ENCODE measurements around the gene SYT12.
A peak's percentile ranks its signal among the peaks of the same experiment; 100 is the strongest.

SYT12 gene

GRCh38 chr11:67060111-67060522 lies 37.2 kb downstream of the SYT12 start:
- Histone ChIP-seq H3K27ac (no peak overlapping the region), H3K9me3 (no peaks in the 10 kb centered on the region), H3K4me1 (peaks cover 0 to 32% (median 23%) of the 10 kb centered on the region in 4 donors), H3K4me3 (no peak overlapping the region), H3K36me3 (no peaks in the 10 kb centered on the region), H3K27me3 (no peaks in the 10 kb centered on the region)
- TF ChIP-seq CTCF (IDR thresholded peaks at IDR 0.05) = no peak
- DNase-seq = no peak
- intact Hi-C loops (cut with DNase I; ENCODE audit: low total_unique reads) = loop anchor here (10.0 kb wide), 1 partner anchor 215 kb away; the partner anchor contains the start of gene RCE1

- no peak for DNase-seq
- H3K9me3 ChIP-seq = no peaks in the 10 kb centered on the region
- H3K27ac ChIP-seq = no peak overlapping the region
- no peak for TF ChIP-seq CTCF (IDR thresholded peaks at IDR 0.05)
- H3K27me3 ChIP-seq = no peaks in the 10 kb centered on the region
- H3K4me1 ChIP-seq = peaks cover 0 to 8% (median 1%) of the 10 kb centered on the region in 4 donors
- intact Hi-C loops (cut with DNase I; ENCODE audit: low total_unique reads) = loop anchor here (10.0 kb wide), 1 partner anchor 218 kb away; the partner anchor contains the start of gene RCE1
- no peak overlapping the region for H3K4me3 ChIP-seq
- peaks cover 0 to 13% (median 0%) of the 10 kb centered on the region in 3 donors for H3K36me3 ChIP-seq
Observed at GRCh38 chr11:67062526-67063373, 39.8 kb downstream of the SYT12 start.

- Histone ChIP-seq H3K36me3 (peaks cover 0 to 21% (median 0%) of the 10 kb centered on the region in 3 donors), H3K4me1 (peaks cover 0 to 1% (median under 1%) of the 10 kb centered on the region in 4 donors), H3K27me3 (no peaks in the 10 kb centered on the region), H3K27ac (no peak overlapping the region), H3K9me3 (no peaks in the 10 kb centered on the region), H3K4me3 (no peak overlapping the region)
- no peak for DNase-seq
- intact Hi-C loops (cut with DNase I; ENCODE audit: low total_unique reads) = loop anchor here (10.0 kb wide), 1 partner anchor 222 kb away; the partner anchor contains the start of gene RCE1
- no peak for TF ChIP-seq CTCF (IDR thresholded peaks at IDR 0.05)
Observed at GRCh38 chr11:67066333-67066709, 43.4 kb downstream of the SYT12 start.

GRCh38 chr11:67071420-67072284 lies 48.7 kb downstream of the SYT12 start:
- peak; percentile 70 to 80 for DNase-seq
- Histone ChIP-seq H3K36me3 (peaks cover 0 to 30% (median 5%) of the 10 kb centered on the region in 3 donors), H3K27me3 (no peaks in the 10 kb centered on the region), H3K4me1 (peaks cover 0 to 4% (median 2%) of the 10 kb centered on the region in 4 donors), H3K27ac (no peak overlapping the region), H3K4me3 (peak overlapping the region in 1 of 2 donors; percentile 22), H3K9me3 (no peaks in the 10 kb centered on the region)
- intact Hi-C loops (cut with DNase I; ENCODE audit: low total_unique reads) = no loop called here
- TF ChIP-seq CTCF (IDR thresholded peaks at IDR 0.05) = peak; percentile 80 to 90

- Histone ChIP-seq H3K27me3 (no peaks in the 10 kb centered on the region), H3K36me3 (peaks cover 0 to 24% (median 5%) of the 10 kb centered on the region in 3 donors), H3K27ac (no peak overlapping the region), H3K9me3 (no peaks in the 10 kb centered on the region), H3K4me3 (no peak overlapping the region), H3K4me1 (peaks cover 0 to 4% (median 2%) of the 10 kb centered on the region in 4 donors)
- no peak for DNase-seq
- intact Hi-C loops (cut with DNase I; ENCODE audit: low total_unique reads) = no loop called here
- TF ChIP-seq CTCF (IDR thresholded peaks at IDR 0.05) = no peak
Observed at GRCh38 chr11:67072295-67072694, 49.4 kb downstream of the SYT12 start.
